K562 (cell line): ENCODE data around the gene SPTBN4. TPM values are rescaled to one million over a fixed set of nuclear protein-coding genes. Genes with fewer than 3 reads are reported as not detected.

Experiments used
- ETV1 ChIP-seq: fragments of 450-650 bp; conservative IDR thresholded peaks from 2 replicates; pipeline ENCODE4 v1.6.1; 2016; ENCODE audit warnings: missing genetic modification characterization, control low read depth, low read depth, missing compliant biosample characterization
- EWSR1 ChIP-seq: fragments of 450-650 bp; IDR thresholded peaks from 2 replicates; pipeline ENCODE4 v1.6.1; 2018; ENCODE audit warnings: borderline replicate concordance, mild to moderate bottlenecking, low read depth, moderate library complexity; ENCODE audit not compliant: partially characterized antibody
- MBD2 ChIP-seq: sonication (generic); IDR thresholded peaks from 2 replicates; pipeline ENCODE4 v1.6.1; 2016; ENCODE audit warnings: low read depth, borderline replicate concordance
- MYNN ChIP-seq, 2 experiments: sonication (generic); formaldehyde crosslinking in 1 of 2; IDR thresholded peaks; 2 replicates each; pipeline versions ENCODE4 v1.5.0 to v1.6.1; 2016 to 2020; ENCODE audit warnings: antibody characterized with exemption in 1 of 2, missing genetic modification reagents in 1 of 2
- PRDM10 ChIP-seq: fragments of 450-650 bp; IDR thresholded peaks from 2 replicates; pipeline ENCODE4 v1.6.1; 2018; ENCODE audit not compliant: partially characterized antibody
- STAT6 ChIP-seq: sonication (generic); formaldehyde crosslinking; IDR thresholded peaks from 2 replicates; pipeline ENCODE4 v1.8.1; 2023; ENCODE audit warnings: mild to moderate bottlenecking, missing genetic modification reagents
- VEZF1 ChIP-seq: fragments of 200-800 bp; sonication (Bioruptor generic); IDR thresholded peaks from 2 replicates; pipeline ENCODE4 v1.6.1; 2017; ENCODE audit warnings: missing genetic modification characterization, missing compliant biosample characterization
- ZNF445 ChIP-seq: fragments of 250-450 bp; sonication (Bioruptor Pico); IDR thresholded peaks from 2 replicates; pipeline ENCODE4 v1.4.0; 2020; ENCODE audit warnings: low read depth, mild to moderate bottlenecking, moderate library complexity
- ZNF699 ChIP-seq: fragments of 250-450 bp; sonication (Bioruptor Pico); IDR thresholded peaks from 2 replicates; pipeline ENCODE4 v1.8.0; 2021; ENCODE audit warnings: mild to moderate bottlenecking, moderate library complexity; ENCODE audit not compliant: insufficient replicate concordance
- polyA plus RNA-seq, 8 experiments: library from polyadenylated mRNA; depleted of rRNA in 4 of 8; stranded (reverse) in 5 of 8; unstranded in 3 of 8; fragments of >200 nt; fragmentation: Nextera tagmentation in 2 of 8; fragmentation: Illumina TruSeq in 1 of 8; extraction: Ambion mirVana in 2 of 8; extraction: Trizol in 1 of 8; gene quantifications; 2 replicates each; pipeline versions ENCODE4 v1.2.1 to v1.2.3, GENCODE V29; 2011 to 2014; ENCODE audit warnings: inconsistent platforms in 1 of 8, missing spikeins in 1 of 8
- total RNA-seq, 7 experiments: library from RNA; depleted of rRNA in 6 of 7; stranded (reverse); fragments of >200 nt in 6 of 7; fragmentation: Illumina TruSeq in 2 of 7; extraction: Trizol in 2 of 7; gene quantifications; 2 replicates each; pipeline versions ENCODE4 v1.2.1 to v1.2.3, GENCODE V29; 2011 to 2021; ENCODE audit warnings: low replicate concordance in 1 of 7
- TF ChIP-seq, protein P1 (sequence below): fragments of 450-650 bp; formaldehyde crosslinking; IDR thresholded peaks from 2 replicates; pipeline ENCODE4 v1.4.0; 2022; ENCODE audit warnings: mild to moderate bottlenecking, moderate library complexity
- TF ChIP-seq, protein P2 (sequence below), 3 experiments: fragments of 200-800 bp in 1 of 3; fragments of 250-450 bp in 1 of 3; fragments of 450-650 bp in 1 of 3; sonication (Bioruptor Pico) in 1 of 3; sonication (Bioruptor generic) in 1 of 3; formaldehyde crosslinking in 1 of 3; IDR thresholded peaks; 2 replicates each; pipeline versions ENCODE4 v1.6.1 to v1.8.0; 2016 to 2022; ENCODE audit warnings: mild to moderate bottlenecking in 2 of 3, missing genetic modification characterization in 2 of 3, missing compliant biosample characterization in 1 of 3, moderate library complexity in 1 of 3

The SPTBN4 gene
- total and polyA plus RNA-seq, 9 of the 15 experiments (the other 6 are each of a cell fraction or from before 2014, with no cell fraction given): 0.01 to 1.5 (median 0.86) TPM

GRCh38 chr19:40443131-40443999, 23.4 kb upstream of the SPTBN4 start (continued):
- TF ChIP-seq EWSR1 (no peak), VEZF1 (CRISPR knock-in tag) (peak; percentile 99), ZNF699 (CRISPR knock-in tag) (no peak), STAT6 (no peak), PRDM10 (peak; percentile 43), MBD2 (peak; percentile 77), ZNF445 (CRISPR knock-in tag) (no peak), MYNN (IDR thresholded peaks at IDR 0.05) (no peak), MYNN (CRISPR knock-in tag; IDR thresholded peaks at IDR 0.05) (no peak), ETV1 (tag) (peak; percentile 57; the same call in 1 of the 2 replicates)
- TF ChIP-seq, protein P1, sequence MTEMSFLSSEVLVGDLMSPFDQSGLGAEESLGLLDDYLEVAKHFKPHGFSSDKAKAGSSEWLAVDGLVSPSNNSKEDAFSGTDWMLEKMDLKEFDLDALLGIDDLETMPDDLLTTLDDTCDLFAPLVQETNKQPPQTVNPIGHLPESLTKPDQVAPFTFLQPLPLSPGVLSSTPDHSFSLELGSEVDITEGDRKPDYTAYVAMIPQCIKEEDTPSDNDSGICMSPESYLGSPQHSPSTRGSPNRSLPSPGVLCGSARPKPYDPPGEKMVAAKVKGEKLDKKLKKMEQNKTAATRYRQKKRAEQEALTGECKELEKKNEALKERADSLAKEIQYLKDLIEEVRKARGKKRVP (CRISPR knock-in tag): no peak
- TF ChIP-seq, protein P2, sequence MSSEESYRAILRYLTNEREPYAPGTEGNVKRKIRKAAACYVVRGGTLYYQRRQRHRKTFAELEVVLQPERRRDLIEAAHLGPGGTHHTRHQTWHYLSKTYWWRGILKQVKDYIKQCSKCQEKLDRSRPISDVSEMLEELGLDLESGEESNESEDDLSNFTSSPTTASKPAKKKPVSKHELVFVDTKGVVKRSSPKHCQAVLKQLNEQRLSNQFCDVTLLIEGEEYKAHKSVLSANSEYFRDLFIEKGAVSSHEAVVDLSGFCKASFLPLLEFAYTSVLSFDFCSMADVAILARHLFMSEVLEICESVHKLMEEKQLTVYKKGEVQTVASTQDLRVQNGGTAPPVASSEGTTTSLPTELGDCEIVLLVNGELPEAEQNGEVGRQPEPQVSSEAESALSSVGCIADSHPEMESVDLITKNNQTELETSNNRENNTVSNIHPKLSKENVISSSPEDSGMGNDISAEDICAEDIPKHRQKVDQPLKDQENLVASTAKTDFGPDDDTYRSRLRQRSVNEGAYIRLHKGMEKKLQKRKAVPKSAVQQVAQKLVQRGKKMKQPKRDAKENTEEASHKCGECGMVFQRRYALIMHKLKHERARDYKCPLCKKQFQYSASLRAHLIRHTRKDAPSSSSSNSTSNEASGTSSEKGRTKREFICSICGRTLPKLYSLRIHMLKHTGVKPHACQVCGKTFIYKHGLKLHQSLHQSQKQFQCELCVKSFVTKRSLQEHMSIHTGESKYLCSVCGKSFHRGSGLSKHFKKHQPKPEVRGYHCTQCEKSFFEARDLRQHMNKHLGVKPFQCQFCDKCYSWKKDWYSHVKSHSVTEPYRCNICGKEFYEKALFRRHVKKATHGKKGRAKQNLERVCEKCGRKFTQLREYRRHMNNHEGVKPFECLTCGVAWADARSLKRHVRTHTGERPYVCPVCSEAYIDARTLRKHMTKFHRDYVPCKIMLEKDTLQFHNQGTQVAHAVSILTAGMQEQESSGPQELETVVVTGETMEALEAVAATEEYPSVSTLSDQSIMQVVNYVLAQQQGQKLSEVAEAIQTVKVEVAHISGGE (CRISPR knock-in tag; IDR thresholded peaks at IDR 0.05): peak in 1 of 3 experiments; percentile 39; a peak in 1 of 6 replicates
